Activated B cell treated with CpG ODN at 0.5 μM for 24 hours (primary cell): ENCODE measurements around the gene ALX1. TPM values are rescaled to one million over a fixed set of nuclear protein-coding genes. Genes with fewer than 3 reads are reported as not detected.

Source experiments
- ATAC-seq: fragments of 200-7000 bp; cut with Tn5 transposase; one replicate; pipeline ENCODE4 v1.10.0; 2021; ENCODE audit warnings: low read depth, mild to moderate bottlenecking, moderate library complexity
- CTCF ChIA-PET: fragments of 350-600 bp; sonication (Branson Sonifier 250); formaldehyde crosslinking; loops from one replicate; lab custom pipeline; 2021; ENCODE audit warnings: antibody characterized with exemption; lab: Charles Lee
- POLR2A ChIA-PET: fragments of 350-600 bp; sonication (Branson Sonifier 250); formaldehyde crosslinking; loops from one replicate; lab custom pipeline; 2021; ENCODE audit warnings: antibody characterized with exemption; lab: Charles Lee
- DNase-seq: peaks from one replicate; pipeline ENCODE4 v3.0.0; 2022
- H3K27ac Mint-ChIP-seq: one replicate; pipeline ENCODE4 v1.8.0; 2020; ENCODE audit warnings: mixed read lengths
- H3K27me3 Mint-ChIP-seq: one replicate; pipeline ENCODE4 v1.8.0; 2021; ENCODE audit warnings: mixed read lengths
- H3K36me3 Mint-ChIP-seq: one replicate; pipeline ENCODE4 v1.8.0; 2021; ENCODE audit warnings: low read depth, mixed read lengths
- H3K4me1 Mint-ChIP-seq: one replicate; pipeline ENCODE4 v1.8.0; 2021; ENCODE audit warnings: mixed read lengths
- H3K4me3 Mint-ChIP-seq: one replicate; pipeline ENCODE4 v1.8.0; 2020; ENCODE audit warnings: mild to moderate bottlenecking, mixed read lengths
- H3K9me3 Mint-ChIP-seq: one replicate; pipeline ENCODE4 v1.8.0; 2020; ENCODE audit warnings: mixed read lengths
- intact Hi-C: fragments of 100-400 bp; cut with micrococcal nuclease; formaldehyde crosslinking; loops from one replicate; pipeline ENCODE4 v1.15.1; 2024
- total RNA-seq: library from RNA; stranded (reverse); gene quantifications from 2 replicates; pipeline ENCODE4 v1.2.3, GENCODE V29; 2022
- TF ChIP-seq, protein P1 (sequence below): fragments of 200-600 bp; IDR thresholded peaks from one replicate; pipeline ENCODE4 v1.8.0; 2022; ENCODE audit warnings: antibody characterized with exemption, mild to moderate bottlenecking

ALX1 gene
- total RNA-seq, 1 donor from 2014 or later: not detected

GRCh38 chr12:85260447-85260846 is 19.6 kb upstream of the ALX1 start:
- no peak for DNase-seq
- H3K36me3 Mint-ChIP-seq: no peaks in the 10 kb centered on the region
- no peak overlapping the region for H3K4me3 Mint-ChIP-seq
- no peaks in the 10 kb centered on the region for H3K4me1 Mint-ChIP-seq
- ATAC-seq: no peak
- H3K27ac Mint-ChIP-seq: no peak overlapping the region
- no peaks in the 10 kb centered on the region for H3K27me3 Mint-ChIP-seq
- ChIA-PET CTCF (no interaction called here), POLR2A (no interaction called here)
- intact Hi-C loops: no loop called here
- no peaks in the 10 kb centered on the region for H3K9me3 Mint-ChIP-seq
- TF ChIP-seq, protein P1, sequence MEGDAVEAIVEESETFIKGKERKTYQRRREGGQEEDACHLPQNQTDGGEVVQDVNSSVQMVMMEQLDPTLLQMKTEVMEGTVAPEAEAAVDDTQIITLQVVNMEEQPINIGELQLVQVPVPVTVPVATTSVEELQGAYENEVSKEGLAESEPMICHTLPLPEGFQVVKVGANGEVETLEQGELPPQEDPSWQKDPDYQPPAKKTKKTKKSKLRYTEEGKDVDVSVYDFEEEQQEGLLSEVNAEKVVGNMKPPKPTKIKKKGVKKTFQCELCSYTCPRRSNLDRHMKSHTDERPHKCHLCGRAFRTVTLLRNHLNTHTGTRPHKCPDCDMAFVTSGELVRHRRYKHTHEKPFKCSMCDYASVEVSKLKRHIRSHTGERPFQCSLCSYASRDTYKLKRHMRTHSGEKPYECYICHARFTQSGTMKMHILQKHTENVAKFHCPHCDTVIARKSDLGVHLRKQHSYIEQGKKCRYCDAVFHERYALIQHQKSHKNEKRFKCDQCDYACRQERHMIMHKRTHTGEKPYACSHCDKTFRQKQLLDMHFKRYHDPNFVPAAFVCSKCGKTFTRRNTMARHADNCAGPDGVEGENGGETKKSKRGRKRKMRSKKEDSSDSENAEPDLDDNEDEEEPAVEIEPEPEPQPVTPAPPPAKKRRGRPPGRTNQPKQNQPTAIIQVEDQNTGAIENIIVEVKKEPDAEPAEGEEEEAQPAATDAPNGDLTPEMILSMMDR: no peak

- Mint-ChIP-seq H3K27ac (no peak overlapping the region), H3K4me3 (no peak overlapping the region), H3K4me1 (no peaks in the 10 kb centered on the region), H3K27me3 (no peaks in the 10 kb centered on the region), H3K36me3 (no peaks in the 10 kb centered on the region), H3K9me3 (no peaks in the 10 kb centered on the region)
- intact Hi-C loops: no loop called here
- ATAC-seq (no peak), DNase-seq (no peak)
- TF ChIP-seq, protein P1: no peak
- ChIA-PET CTCF (no interaction called here), POLR2A (no interaction called here)
These were observed 19.1 kb upstream of the ALX1 start for GRCh38 chr12:85260896-85261295.

DNA sequence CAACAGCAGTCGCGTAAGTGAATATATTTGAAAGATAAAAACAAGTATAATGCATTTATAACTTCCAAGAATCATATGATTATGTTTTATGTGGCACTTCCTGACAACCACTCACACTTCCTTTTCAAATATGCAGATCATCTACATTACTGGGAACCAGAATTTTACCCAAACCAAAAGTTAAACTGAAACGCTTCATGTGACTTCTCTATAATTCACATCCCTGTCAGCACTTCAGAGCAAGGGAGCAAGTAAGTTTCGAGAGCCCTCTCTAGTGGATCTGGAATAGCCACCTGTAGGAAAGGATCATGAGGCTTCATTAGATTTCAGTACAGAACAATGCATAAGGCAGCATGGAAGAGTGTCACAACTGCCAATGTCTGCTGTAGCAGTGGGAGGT is 13.7 kb upstream of the ALX1 start:
- no peaks in the 10 kb centered on the region for H3K4me1 Mint-ChIP-seq

DNA sequence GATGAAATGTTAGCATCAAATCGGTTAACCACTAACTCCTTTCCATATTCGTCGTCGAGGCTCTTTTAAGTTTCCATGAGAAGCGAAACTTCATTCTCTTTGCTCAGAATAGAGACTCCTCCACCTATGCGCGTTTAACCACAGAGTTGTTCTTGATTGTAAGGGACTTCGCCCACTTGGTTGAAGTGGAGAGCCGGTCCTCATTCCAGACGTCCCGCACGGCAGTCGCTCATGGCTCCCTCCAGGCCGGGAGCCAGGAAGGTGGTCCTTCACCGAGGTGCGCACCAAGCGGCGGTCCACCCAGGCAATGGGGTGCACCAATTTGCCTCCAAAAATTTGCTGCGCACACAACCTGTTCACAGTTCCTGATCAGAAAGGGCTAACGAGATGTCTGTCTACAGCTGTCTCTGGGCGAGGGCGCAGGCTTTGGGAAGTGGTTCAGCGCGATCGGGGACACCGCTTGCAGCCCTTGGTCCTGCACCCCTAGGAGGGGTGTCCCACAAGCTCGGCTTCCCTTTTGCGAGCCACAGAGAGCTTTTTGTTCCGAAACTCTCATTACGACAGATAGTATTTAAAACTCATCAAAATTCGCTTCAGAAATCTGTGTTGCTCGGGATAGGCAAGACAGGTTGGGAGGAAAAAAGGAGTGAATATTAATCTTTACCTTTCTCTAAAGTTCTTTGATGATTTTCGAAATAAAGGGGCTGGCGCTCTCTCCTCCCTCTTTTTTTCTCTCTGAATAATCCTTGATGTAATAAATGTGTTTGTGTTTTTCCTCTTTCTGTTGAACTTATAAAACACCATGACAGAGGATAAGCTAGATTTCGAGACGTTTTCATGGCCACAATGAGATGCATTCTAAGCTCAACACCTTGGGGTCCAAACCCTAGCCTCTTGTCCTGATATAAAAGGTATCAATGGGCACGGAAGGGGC is 6.4 kb upstream of the ALX1 start:
- Mint-ChIP-seq H3K27ac (no peak overlapping the region), H3K27me3 (peaks cover 34% of the 10 kb centered on the region), H3K4me1 (no peaks in the 10 kb centered on the region), H3K4me3 (no peak overlapping the region), H3K36me3 (no peaks in the 10 kb centered on the region), H3K9me3 (no peaks in the 10 kb centered on the region)
- intact Hi-C loops: no loop called here
- ChIA-PET POLR2A (no interaction called here), CTCF (no interaction called here)
- ATAC-seq: no peak
- DNase-seq: no peak
- TF ChIP-seq, protein P1: no peak

More for the DNA sequence above, 13.7 kb upstream of the ALX1 start:
- DNase-seq (no peak), ATAC-seq (no peak)
- POLR2A ChIA-PET: no interaction called here
- Mint-ChIP-seq H3K4me3 (no peak overlapping the region), H3K36me3 (no peaks in the 10 kb centered on the region), H3K9me3 (no peaks in the 10 kb centered on the region), H3K27ac (no peak overlapping the region), H3K27me3 (peaks cover 1% of the 10 kb centered on the region)
- TF ChIP-seq, protein P1: no peak
- CTCF ChIA-PET: no interaction called here
- intact Hi-C loops: no loop called here

DNA sequence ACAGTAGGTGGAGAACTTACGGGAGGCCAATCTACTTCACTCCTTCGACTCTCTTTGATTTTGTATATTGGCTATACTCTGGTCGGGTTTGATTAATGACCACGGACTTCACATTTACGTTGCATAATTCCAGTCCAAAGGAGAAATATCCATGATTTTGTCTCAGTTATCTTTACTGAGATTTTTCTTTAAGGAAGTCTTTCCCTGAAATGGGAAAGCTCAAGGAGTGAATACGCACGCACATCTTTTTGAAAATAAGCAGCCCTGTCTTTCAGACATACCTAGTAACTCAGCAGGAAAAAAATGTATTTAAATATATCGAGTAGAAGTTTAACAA is 5.7 kb upstream of the ALX1 start:
- TF ChIP-seq, protein P1: no peak
- POLR2A ChIA-PET: no interaction called here
- intact Hi-C loops: no loop called here

More for the DNA sequence above, 5.7 kb upstream of the ALX1 start:
- CTCF ChIA-PET: no interaction called here
- no peaks in the 10 kb centered on the region for H3K36me3 Mint-ChIP-seq
- no peak for ATAC-seq
- no peaks in the 10 kb centered on the region for H3K4me1 Mint-ChIP-seq
- H3K27ac Mint-ChIP-seq: no peak overlapping the region
- DNase-seq: no peak
- no peaks in the 10 kb centered on the region for H3K9me3 Mint-ChIP-seq
- no peak overlapping the region for H3K4me3 Mint-ChIP-seq
- H3K27me3 Mint-ChIP-seq: peaks cover 36% of the 10 kb centered on the region
